HL-60 (cell line): ENCODE results near the gene PTPN1.

Source experiments
- CTCF ChIP-seq: IDR thresholded peaks from one replicate; pipeline ENCODE4 v1.5.1; 2011; ENCODE audit warnings: low read length, control low read depth, inconsistent platforms; ENCODE audit not compliant: insufficient read depth
- GABPA ChIP-seq: IDR thresholded peaks from 2 replicates; pipeline ENCODE4 v1.6.1; 2012; ENCODE audit warnings: low read depth
- POLR2AphosphoS5 ChIP-seq: IDR thresholded peaks from 2 replicates; pipeline ENCODE4 v1.6.1; 2012; ENCODE audit warnings: low read depth
- REST ChIP-seq: IDR thresholded peaks from 2 replicates; pipeline ENCODE4 v1.6.1; 2012; ENCODE audit warnings: low read depth; ENCODE audit not compliant: insufficient replicate concordance
- SPI1 ChIP-seq: IDR thresholded peaks from 2 replicates; pipeline ENCODE4 v1.6.1; 2012; ENCODE audit warnings: low read depth, mild to moderate bottlenecking, borderline replicate concordance

GRCh38 chr20:50628332-50628731 is 118.1 kb downstream of the PTPN1 start:
- no peak for TF ChIP-seq CTCF
- no peak for TF ChIP-seq REST
- TF ChIP-seq POLR2AphosphoS5 = no peak
- no peak for TF ChIP-seq GABPA
- TF ChIP-seq SPI1 = no peak
